Duodenal mucosa (tissue), 2 donors: ENCODE data around the gene DAB1.

Source experiments
- H3K27ac ChIP-seq: one replicate; pipeline ENCODE4 v1.7.0; 2013; ENCODE audit warnings: low read depth, low read length
- H3K27me3 ChIP-seq, 2 donors: one replicate each; pipeline ENCODE4 v1.7.0; 2013; ENCODE audit warnings: low read length in 2 of 2, control low read depth in 1 of 2; ENCODE audit not compliant: insufficient read depth in 2 of 2, control insufficient read depth in 1 of 2
- H3K36me3 ChIP-seq, 2 donors: one replicate each; pipeline ENCODE4 v1.7.0; 2013; ENCODE audit warnings: low read length in 2 of 2, control low read depth in 1 of 2; ENCODE audit not compliant: insufficient read depth in 2 of 2, control insufficient read depth in 1 of 2
- H3K4me1 ChIP-seq, 2 donors: one replicate each; pipeline ENCODE4 v1.7.0; 2013; ENCODE audit warnings: low read length in 2 of 2, control low read depth in 1 of 2; ENCODE audit not compliant: insufficient read depth in 2 of 2, control insufficient read depth in 1 of 2
- H3K4me3 ChIP-seq, 2 donors: one replicate each; pipeline ENCODE4 v1.7.0; 2013; ENCODE audit warnings: low read length in 2 of 2, low read depth in 1 of 2
- H3K9ac ChIP-seq, 2 donors: one replicate each; pipeline ENCODE4 v1.7.0; 2013; ENCODE audit warnings: low read length in 2 of 2, low read depth in 1 of 2
- H3K9me3 ChIP-seq, 2 donors: one replicate each; pipeline ENCODE4 v1.7.0; 2013; ENCODE audit warnings: low read length in 2 of 2, control low read depth in 1 of 2; ENCODE audit not compliant: control insufficient read depth in 1 of 2

The DAB1 gene

DNA sequence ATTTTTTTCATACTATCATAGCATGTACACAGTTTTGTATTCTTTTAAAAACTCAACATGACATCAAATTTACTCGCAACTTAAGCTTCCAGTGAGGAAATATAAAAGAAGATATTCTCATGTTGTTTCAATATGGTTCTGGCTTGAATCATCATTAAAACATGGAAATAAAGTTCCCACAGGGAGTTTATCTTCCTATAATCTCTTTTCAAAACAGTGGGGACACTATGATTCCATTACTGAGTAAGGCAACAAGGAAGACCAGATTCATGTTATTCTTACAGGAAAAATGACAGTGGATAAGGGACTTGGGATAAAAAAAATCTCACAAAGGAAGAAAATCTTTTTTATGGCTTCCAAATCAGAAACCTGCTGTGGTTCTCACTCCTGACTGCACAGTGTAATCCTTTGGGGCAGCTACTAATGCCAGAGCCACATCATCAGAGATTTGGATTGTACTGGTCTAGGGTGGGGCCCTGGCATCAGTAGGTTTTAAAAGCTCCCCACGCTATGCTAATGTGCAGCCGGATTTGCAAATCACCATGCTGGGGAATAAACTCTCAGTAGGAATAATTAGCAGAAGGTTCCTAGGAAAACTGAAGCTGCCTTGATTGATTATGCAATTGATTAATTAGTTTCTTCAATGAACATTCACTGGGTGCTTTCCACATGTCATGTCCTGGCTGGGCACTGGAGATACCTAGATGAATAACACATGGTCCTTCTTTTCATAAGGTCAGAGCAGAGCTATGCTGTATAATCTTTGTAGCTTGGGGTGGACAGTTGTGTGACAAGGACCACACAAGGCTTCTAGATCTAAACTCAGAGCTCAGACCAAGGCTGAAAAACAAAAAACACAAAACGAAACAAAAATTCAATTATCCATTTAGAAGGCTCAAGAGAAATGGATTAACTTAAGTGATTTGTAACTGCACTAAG lies 386.9 kb downstream of the DAB1 start:
- H3K4me1 ChIP-seq, result no peaks in the 10 kb centered on the region
- H3K27me3 ChIP-seq, result no peaks in the 10 kb centered on the region
- H3K4me3 ChIP-seq, result no peak overlapping the region
- no peaks in the 10 kb centered on the region for H3K36me3 ChIP-seq
- no peaks in the 10 kb centered on the region for H3K9me3 ChIP-seq
- H3K9ac ChIP-seq, result no peak overlapping the region
- no peak overlapping the region for H3K27ac ChIP-seq

DNA sequence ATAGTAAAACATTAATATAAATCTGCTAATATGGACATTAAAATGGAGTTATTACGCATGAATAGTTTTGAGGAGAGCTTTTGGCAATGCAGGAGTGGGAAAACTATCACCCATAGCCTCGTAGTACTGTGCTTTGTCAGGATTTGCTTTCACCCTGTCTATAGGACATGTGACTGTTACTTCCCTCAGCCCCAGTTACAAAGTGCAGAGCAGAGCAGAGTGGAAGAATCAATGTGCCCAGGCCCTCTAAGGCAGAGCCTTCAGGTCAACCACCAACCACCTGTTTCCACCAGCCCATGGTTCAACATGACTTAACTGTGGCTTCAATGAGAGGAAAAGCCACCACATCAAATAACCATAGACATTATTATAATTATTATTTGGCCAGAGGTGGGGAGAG lies 389.1 kb downstream of the DAB1 start:
- no peaks in the 10 kb centered on the region for H3K9me3 ChIP-seq
- H3K4me3 ChIP-seq, result no peak overlapping the region
- no peak overlapping the region for H3K27ac ChIP-seq
- H3K4me1 ChIP-seq, result no peaks in the 10 kb centered on the region
- H3K9ac ChIP-seq, result no peak overlapping the region
- H3K27me3 ChIP-seq, result no peaks in the 10 kb centered on the region
- H3K36me3 ChIP-seq, result no peaks in the 10 kb centered on the region

DNA sequence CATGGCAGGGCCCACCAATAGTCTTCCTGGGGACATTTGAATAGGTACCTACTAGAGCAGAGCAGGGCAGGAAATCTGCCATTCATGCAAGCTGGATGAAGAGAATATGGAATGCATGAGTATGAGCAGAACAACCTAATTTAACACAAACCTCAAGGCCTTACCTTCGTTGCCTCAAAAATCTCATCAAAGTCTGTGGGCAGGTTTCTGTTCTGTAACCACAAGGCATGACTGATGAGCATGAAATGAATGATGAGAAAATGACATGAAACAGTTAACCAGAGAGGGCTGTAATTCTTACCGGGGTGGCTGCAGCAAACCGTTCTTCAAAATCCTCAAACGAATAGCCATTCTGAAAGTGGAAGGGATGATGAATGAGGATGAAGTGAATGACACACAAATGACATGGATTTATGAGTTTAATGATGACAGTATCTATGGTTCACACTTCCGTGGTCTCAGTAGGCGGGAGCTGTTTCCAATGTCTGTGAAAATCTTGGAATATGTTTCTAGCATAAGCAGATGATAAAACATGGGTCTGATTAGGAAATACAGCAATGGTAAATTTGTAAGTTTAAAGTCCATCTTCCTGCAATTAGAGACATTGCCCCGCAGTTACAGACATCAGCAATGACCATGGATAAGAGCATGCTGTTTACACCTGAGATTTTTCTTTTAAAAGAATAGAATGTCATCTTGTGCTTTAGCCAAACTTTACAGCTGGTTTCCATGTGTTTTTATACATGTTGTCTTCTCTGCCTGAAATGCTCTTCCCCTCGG lies 390.4 kb downstream of the DAB1 start:
- Histone ChIP-seq H3K9me3 (no peaks in the 10 kb centered on the region), H3K9ac (no peak overlapping the region), H3K27me3 (no peaks in the 10 kb centered on the region), H3K27ac (no peak overlapping the region), H3K36me3 (no peaks in the 10 kb centered on the region), H3K4me1 (no peaks in the 10 kb centered on the region), H3K4me3 (no peak overlapping the region)

DNA sequence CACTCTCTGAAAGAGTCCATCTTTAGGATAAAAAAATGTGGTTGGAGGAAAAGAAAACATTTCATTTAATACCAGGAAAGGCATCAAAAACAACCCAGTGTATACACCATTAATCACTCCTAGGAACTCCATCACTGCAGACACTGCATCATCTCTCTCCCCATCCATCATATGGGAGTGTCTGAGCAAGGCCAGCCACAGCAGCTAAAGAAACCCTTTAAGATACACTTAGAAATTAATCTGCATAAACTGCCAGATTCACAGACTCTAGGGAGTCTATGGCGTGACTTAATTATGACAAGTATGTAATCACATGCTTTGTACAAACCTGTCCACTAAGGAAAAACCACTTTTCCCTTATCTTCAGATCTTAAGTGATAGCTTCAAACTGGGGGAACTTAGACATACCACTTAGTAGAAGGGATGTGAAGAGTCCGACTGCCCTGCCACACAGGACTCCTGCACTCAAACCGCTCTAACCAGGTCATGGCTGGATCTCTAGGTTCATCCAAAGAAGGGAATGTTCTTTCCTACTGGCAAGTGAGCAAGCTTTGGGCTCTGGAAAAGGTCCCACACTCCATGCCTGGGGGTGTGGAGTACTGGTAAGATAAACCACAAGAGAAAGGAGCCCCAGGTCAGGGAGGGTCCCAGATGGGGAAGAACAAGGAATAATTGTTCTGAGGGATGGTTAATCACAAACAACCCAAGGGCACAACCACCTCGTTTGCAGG lies 397.1 kb downstream of the DAB1 start:
- no peaks in the 10 kb centered on the region for H3K4me1 ChIP-seq
- H3K27ac ChIP-seq, result no peak overlapping the region
- no peak overlapping the region for H3K9ac ChIP-seq
- H3K4me3 ChIP-seq, result no peak overlapping the region
- no peaks in the 10 kb centered on the region for H3K36me3 ChIP-seq
- H3K27me3 ChIP-seq, result peaks cover 0 to 9% of the 10 kb centered on the region in 2 donors
- H3K9me3 ChIP-seq, result no peaks in the 10 kb centered on the region

DNA sequence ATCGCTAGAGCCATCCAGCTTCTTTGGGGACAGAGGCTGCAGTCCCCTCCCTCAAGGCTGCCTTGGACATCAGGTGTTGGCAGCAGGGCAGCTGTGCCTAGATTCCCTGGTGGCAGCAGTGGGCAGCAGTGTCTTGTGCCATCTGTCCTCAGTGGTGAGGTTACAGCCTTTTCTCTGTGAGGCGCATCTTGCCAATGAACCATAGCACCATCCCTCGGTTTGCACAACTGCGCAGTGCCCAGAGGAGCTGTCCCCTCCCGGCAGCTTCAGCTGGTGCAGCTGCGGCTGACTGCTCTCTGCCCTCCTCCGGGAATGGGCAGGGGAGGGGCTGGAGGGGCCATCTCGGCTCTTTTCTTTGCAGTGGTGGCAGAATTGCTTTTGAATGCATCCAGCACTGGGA lies 399.0 kb downstream of the DAB1 start:
- Histone ChIP-seq H3K27me3 (peaks cover 0 to 9% of the 10 kb centered on the region in 2 donors), H3K9me3 (no peaks in the 10 kb centered on the region), H3K27ac (no peak overlapping the region), H3K4me1 (no peaks in the 10 kb centered on the region), H3K9ac (no peak overlapping the region), H3K4me3 (no peak overlapping the region), H3K36me3 (no peaks in the 10 kb centered on the region)

DNA sequence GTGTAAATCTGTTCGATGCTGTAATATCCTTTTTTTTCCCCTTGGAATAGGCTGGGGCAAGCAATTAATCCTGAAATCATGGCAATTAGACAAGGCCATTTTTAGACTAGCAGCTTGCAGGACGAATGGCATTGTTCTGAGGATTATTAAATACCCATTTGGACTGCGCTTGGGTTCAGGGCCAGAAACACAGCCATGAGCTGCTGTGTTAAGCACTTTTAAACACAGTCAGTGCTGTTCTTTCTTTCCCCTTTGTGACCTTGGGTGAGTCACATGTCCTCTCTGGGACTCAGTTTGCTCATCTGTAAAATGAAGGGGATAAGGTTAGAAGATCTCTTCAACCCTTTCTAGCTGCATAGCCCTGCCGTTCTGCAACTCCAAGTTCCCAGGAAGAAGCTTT lies 399.4 kb downstream of the DAB1 start:
- no peaks in the 10 kb centered on the region for H3K36me3 ChIP-seq
- H3K27ac ChIP-seq, result no peak overlapping the region
- H3K9ac ChIP-seq, result no peak overlapping the region
- no peaks in the 10 kb centered on the region for H3K9me3 ChIP-seq
- H3K4me1 ChIP-seq, result peaks cover 0 to 3% of the 10 kb centered on the region in 2 donors
- no peak overlapping the region for H3K4me3 ChIP-seq
- peaks cover 0 to 9% of the 10 kb centered on the region in 2 donors for H3K27me3 ChIP-seq

DNA sequence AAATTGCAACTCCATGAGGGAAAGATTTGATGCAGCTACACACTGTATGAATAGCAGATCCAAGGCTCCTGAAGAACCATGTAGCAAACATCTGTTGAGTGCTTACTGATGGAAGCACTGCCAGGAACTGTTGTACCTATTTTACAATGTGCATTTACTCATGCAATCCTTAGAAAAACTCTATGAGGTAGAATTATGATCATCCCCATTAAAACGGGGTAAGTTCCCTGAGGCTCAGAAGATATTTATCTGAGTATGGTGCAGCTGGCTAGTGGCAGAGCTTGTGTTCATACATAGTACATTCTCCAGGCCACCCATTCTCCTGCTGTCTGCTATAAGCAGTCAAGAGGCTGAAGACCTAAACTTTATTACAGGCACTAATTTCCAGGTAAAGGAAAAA lies 403.6 kb downstream of the DAB1 start:
- Histone ChIP-seq H3K4me1 (peaks cover 0 to 4% of the 10 kb centered on the region in 2 donors), H3K27ac (no peak overlapping the region), H3K9ac (no peak overlapping the region), H3K4me3 (no peak overlapping the region), H3K9me3 (no peaks in the 10 kb centered on the region), H3K36me3 (no peaks in the 10 kb centered on the region), H3K27me3 (peaks cover 0 to 3% of the 10 kb centered on the region in 2 donors)

DNA sequence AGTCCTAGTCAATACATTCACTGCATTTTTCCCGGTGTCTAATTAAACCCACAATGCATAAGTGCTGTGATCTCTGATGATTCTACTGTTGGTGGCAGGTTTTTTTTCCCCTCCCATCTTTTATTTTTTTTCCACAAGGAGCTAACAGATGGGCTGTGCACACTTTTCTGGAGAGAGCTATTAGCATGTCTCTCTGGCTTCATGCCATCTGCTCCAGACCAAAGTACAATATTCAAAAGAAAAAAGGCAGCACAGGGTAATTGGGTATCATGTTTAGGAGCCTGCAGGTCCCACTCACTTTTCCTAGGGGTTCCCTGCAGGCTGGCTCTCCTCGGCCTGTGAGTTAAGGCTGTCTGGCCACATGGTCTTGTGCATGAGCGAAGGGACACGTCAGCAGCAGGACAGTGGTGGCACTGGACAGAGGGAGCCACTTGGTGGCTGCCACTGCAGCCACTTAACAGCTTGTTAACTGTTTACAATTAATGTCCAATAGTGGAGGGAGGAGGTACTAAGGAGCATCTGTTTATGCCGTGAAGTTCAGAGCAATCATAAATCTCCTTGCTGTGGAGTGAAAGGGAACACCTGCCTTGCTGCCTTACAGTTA lies 404.5 kb downstream of the DAB1 start:
- Histone ChIP-seq H3K4me3 (no peak overlapping the region), H3K36me3 (no peaks in the 10 kb centered on the region), H3K9me3 (no peaks in the 10 kb centered on the region), H3K27me3 (no peaks in the 10 kb centered on the region), H3K4me1 (peaks cover 0 to 4% of the 10 kb centered on the region in 2 donors), H3K9ac (no peak overlapping the region), H3K27ac (no peak overlapping the region)

DNA sequence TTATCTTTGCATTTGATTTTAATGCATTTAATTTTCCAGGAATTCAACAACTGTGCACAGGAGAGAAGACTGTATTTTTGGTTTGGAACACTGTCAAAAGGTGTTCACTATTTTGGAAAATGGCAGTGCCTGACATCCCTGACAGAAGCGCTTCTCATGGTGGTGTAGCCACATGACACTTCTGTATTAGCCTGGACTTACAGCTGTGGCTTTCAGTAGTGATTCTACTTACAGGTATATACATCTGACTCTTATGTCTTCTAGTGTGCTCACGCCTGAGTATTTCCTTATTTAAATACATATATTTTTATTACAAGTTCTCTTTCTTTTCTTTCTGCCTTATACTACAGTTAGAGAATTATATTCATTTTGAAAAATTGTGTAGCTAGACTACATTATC lies 405.7 kb downstream of the DAB1 start:
- Histone ChIP-seq H3K36me3 (no peaks in the 10 kb centered on the region), H3K4me3 (no peak overlapping the region), H3K27ac (no peak overlapping the region), H3K4me1 (peaks cover 0 to 4% of the 10 kb centered on the region in 2 donors), H3K27me3 (no peaks in the 10 kb centered on the region), H3K9ac (no peak overlapping the region), H3K9me3 (no peaks in the 10 kb centered on the region)
